ENCODE results near the gene MAP7D1.
A peak's percentile ranks its signal among the peaks of the same experiment; 100 is the strongest.

DNA sequence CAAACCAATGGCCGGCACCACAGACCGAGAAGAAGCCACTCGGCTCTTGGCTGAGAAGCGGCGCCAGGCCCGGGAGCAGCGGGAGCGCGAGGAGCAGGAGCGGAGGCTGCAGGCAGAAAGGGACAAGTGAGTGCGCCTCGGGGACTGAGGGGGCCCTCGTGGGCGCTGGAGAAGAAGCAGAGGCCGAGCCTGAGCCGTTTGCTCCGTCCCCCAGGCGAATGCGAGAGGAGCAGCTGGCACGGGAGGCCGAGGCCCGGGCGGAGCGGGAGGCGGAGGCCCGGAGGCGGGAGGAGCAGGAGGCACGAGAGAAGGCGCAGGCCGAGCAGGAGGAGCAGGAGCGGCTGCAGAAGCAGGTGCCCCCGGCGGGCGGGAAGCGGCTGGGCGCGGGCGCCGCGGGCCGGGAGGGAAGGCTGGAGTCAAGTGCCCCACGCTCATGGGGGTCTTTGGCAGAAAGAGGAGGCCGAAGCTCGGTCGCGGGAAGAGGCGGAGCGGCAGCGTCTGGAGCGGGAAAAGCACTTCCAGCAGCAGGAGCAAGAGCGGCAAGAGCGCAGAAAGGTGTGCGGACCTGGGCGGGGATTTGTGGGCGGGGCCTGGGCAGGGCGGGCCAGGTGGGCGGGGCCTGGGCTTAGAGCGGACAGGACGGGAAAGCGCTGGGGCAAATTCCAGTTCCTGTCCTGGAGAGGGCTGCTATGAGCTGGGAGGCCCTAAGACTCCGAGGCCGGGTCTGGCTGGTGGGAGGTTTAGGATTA, 22.7 kb downstream of the MAP7D1 start:
- TF ChIP-seq, protein P1, sequence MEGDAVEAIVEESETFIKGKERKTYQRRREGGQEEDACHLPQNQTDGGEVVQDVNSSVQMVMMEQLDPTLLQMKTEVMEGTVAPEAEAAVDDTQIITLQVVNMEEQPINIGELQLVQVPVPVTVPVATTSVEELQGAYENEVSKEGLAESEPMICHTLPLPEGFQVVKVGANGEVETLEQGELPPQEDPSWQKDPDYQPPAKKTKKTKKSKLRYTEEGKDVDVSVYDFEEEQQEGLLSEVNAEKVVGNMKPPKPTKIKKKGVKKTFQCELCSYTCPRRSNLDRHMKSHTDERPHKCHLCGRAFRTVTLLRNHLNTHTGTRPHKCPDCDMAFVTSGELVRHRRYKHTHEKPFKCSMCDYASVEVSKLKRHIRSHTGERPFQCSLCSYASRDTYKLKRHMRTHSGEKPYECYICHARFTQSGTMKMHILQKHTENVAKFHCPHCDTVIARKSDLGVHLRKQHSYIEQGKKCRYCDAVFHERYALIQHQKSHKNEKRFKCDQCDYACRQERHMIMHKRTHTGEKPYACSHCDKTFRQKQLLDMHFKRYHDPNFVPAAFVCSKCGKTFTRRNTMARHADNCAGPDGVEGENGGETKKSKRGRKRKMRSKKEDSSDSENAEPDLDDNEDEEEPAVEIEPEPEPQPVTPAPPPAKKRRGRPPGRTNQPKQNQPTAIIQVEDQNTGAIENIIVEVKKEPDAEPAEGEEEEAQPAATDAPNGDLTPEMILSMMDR (IDR thresholded peaks at IDR 0.05): peak; percentile 14; the same call in 1 of the 2 replicates
- TF ChIP-seq ZFX (IDR thresholded peaks at IDR 0.05; ENCODE audit: borderline replicate concordance): no peak
